Common myeloid progenitor, CD34-positive (primary cell): ENCODE data around the gene CD3D.

Experiments
- CTCF ChIA-PET: fragments of 350-600 bp; sonication (Branson Sonifier 250); formaldehyde crosslinking; loops from one replicate; lab custom pipeline; 2021; ENCODE audit warnings: antibody characterized with exemption; lab: Charles Lee
- POLR2A ChIA-PET: fragments of 350-600 bp; sonication (Branson Sonifier 250); formaldehyde crosslinking; loops from one replicate; lab custom pipeline; 2021; ENCODE audit warnings: antibody characterized with exemption; lab: Charles Lee
- DNase-seq, 3 donors: peaks; one replicate each; pipeline versions ENCODE4 v3.0.0 to v3.0.0-alpha.2; 2013
- H3K27ac ChIP-seq, 2 experiments: 1 replicate in 1 of 2; 2 replicates in 1 of 2; pipeline ENCODE4 v1.7.0; 2013; ENCODE audit warnings: inconsistent platforms in 2 of 2, low read length in 2 of 2, mild to moderate bottlenecking in 2 of 2, low read depth in 1 of 2, moderate library complexity in 1 of 2; ENCODE audit not compliant: severe bottlenecking in 2 of 2, insufficient read depth in 1 of 2, poor library complexity in 1 of 2
- H3K27me3 ChIP-seq, 5 experiments: replicated peaks in 2 of 5; 1 replicate in 3 of 5; 2 replicates in 2 of 5; pipeline versions ENCODE4 v1.6.1 to v1.7.0; 2013; ENCODE audit warnings: low read length in 4 of 5, mild to moderate bottlenecking in 2 of 5, moderate library complexity in 2 of 5, inconsistent platforms in 1 of 5; ENCODE audit not compliant: insufficient read depth in 5 of 5, control insufficient read depth in 4 of 5
- H3K36me3 ChIP-seq, 4 experiments: 1 replicate in 2 of 4; 2 replicates in 2 of 4; pipeline versions ENCODE4 v1.6.1 to v1.7.0; 2013; ENCODE audit warnings: low read length in 3 of 4, control low read depth in 1 of 4, mild to moderate bottlenecking in 1 of 4; ENCODE audit not compliant: control insufficient read depth in 4 of 4, insufficient read depth in 4 of 4
- H3K4me1 ChIP-seq, 4 experiments: 1 replicate in 3 of 4; 2 replicates in 1 of 4; pipeline versions ENCODE4 v1.6.1 to v1.7.1; 2013; ENCODE audit warnings: low read length in 3 of 4, mild to moderate bottlenecking in 3 of 4, control low read depth in 1 of 4, inconsistent platforms in 1 of 4, moderate library complexity in 1 of 4; ENCODE audit not compliant: control insufficient read depth in 4 of 4, insufficient read depth in 4 of 4; ENCODE audit errors: control extremely low read depth in 1 of 4
- H3K4me3 ChIP-seq, 7 experiments: 1 replicate in 4 of 7; 2 replicates in 3 of 7; pipeline versions ENCODE4 v1.5.1 to v1.7.0; 2013; ENCODE audit warnings: mild to moderate bottlenecking in 7 of 7, low read length in 6 of 7, moderate library complexity in 6 of 7, inconsistent platforms in 2 of 7, low read depth in 2 of 7, control low read depth in 1 of 7; ENCODE audit not compliant: insufficient read depth in 4 of 7, control insufficient read depth in 1 of 7; ENCODE audit errors: extremely low read depth in 1 of 7
- H3K9me3 ChIP-seq, 5 experiments: 1 replicate in 4 of 5; 2 replicates in 1 of 5; pipeline versions ENCODE4 v1.6.1 to v1.7.1; 2013; ENCODE audit warnings: low read length in 4 of 5, mild to moderate bottlenecking in 2 of 5, inconsistent platforms in 1 of 5, low read depth in 1 of 5, moderate library complexity in 1 of 5; ENCODE audit not compliant: control insufficient read depth in 4 of 5, insufficient read depth in 2 of 5; ENCODE audit errors: control extremely low read depth in 1 of 5
- WGBS: methylation state at CpG from one replicate; pipeline ENCODE4 v1.1.5; 2013; ENCODE audit not compliant: insufficient coverage; 5-methylcytosine and 5-hydroxymethylcytosine counted together

CD3D gene

DNA sequence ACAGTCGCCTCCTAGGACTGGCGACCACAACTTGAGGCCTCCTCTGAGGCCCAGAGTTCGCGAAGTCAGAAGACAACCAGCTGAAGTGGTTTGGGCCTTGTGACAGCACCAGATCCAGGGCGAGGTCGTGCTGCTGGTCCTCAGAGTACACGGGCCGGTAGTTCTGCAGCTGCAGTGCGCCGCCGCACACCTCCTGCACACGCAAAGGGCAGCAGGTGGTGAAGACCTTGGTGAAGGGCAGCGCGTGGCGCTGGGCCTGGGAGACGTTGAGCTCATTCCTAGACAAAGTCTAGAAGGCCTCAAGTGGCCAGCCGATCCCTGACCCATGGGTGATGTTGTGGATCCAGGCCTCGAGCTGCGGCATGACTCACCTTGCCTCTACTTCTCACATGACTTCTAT is 19.8 kb downstream of the CD3D start:
- CTCF ChIA-PET: interaction anchor here (0.6 to 1.5 kb wide), 4 partner anchors 19 to 56 kb away, joined by 3 read pairs; no protein-coding TSS in a partner anchor
- peaks cover 3 to 42% (median 11%) of the 10 kb centered on the region in 4 experiments for H3K4me1 ChIP-seq

DNA sequence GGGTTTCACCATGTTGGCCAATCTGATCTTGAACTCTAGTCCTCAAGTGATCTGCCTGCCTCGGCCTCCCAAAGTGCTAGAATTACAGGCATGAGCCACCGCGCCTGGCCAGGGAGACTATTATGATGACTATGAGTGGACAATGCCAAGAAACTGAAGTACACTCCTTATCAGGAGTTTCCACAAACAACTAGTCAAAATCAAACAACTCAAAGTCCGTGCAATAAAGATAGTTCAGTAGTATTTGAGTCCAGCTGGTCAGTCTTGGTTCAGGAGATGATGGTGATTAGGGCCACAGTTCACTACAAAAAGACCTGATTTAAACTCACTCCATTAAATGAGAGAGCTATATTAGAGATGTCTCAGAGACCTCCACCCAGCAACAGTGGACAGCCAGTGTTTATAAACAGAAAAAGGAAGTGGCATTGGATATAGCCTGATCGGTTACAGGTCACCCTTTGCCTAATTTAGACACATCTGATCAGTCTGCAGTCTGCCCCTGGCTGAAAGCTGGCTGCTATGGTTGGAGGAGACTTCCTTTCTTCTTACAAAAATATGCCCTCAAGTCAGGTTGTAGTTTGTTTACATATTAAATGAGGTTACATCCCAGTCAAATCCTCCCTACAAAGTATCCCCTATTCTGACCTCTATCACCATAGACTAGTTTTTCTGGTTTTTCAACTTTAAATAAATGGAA is 21.0 kb downstream of the CD3D start:
- Histone ChIP-seq H3K9me3 (no peaks in the 10 kb centered on the region), H3K4me1 (peaks cover 8 to 54% (median 21%) of the 10 kb centered on the region in 4 experiments), H3K27ac (no peak overlapping the region), H3K27me3 (no peaks in the 10 kb centered on the region), H3K36me3 (no peaks in the 10 kb centered on the region), H3K4me3 (no peak overlapping the region)
- ChIA-PET POLR2A (no interaction called here), CTCF (interaction anchor here (0.8 to 1.5 kb wide), 2 partner anchors 15 to 32 kb away, joined by 3 read pairs; no protein-coding TSS in a partner anchor)
- no peak for DNase-seq
- 57% methylated on average over 1 of the region's 5 CpGs for WGBS

More for the DNA sequence above, 19.8 kb downstream of the CD3D start:
- H3K27me3 ChIP-seq: no peaks in the 10 kb centered on the region
- no peak for DNase-seq
- H3K27ac ChIP-seq: no peak overlapping the region
- no peak overlapping the region for H3K4me3 ChIP-seq
- POLR2A ChIA-PET: no interaction called here
- no peaks in the 10 kb centered on the region for H3K9me3 ChIP-seq
- 97% methylated on average over 18 of the region's 19 CpGs for WGBS
- no peaks in the 10 kb centered on the region for H3K36me3 ChIP-seq

DNA sequence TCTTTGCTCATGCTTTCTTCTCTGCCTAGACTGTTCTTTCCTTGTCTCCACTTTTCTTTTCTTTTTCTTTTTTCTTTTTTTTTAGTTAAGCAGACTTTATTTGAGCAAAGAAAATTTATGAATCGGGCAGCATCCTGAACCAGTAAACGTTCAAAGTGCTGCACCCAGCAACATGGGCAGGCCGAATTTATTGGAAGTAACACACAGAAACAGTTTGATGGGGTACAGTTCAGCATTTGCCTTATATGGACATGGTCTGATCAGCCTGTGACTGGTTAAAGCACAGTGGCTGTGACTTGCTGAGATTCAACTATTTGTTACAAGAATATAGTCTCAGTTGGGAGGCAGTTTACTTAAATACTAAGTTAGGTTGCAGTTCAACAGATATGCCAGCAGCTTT is 22.0 kb downstream of the CD3D start:
- H3K27me3 ChIP-seq: no peaks in the 10 kb centered on the region
- H3K36me3 ChIP-seq: no peaks in the 10 kb centered on the region
- POLR2A ChIA-PET: no interaction called here
- H3K4me1 ChIP-seq: peaks cover 8 to 64% (median 31%) of the 10 kb centered on the region in 4 experiments
- no peak overlapping the region for H3K27ac ChIP-seq
- no peak overlapping the region for H3K4me3 ChIP-seq
- DNase-seq: no peak
- WGBS: 100% methylated on average over 3 of the region's 3 CpGs
- H3K9me3 ChIP-seq: no peaks in the 10 kb centered on the region
- CTCF ChIA-PET: interaction anchor here (1.1 kb wide), 1 partner anchor 25 kb away, joined by 6 read pairs; no protein-coding TSS in a partner anchor

DNA sequence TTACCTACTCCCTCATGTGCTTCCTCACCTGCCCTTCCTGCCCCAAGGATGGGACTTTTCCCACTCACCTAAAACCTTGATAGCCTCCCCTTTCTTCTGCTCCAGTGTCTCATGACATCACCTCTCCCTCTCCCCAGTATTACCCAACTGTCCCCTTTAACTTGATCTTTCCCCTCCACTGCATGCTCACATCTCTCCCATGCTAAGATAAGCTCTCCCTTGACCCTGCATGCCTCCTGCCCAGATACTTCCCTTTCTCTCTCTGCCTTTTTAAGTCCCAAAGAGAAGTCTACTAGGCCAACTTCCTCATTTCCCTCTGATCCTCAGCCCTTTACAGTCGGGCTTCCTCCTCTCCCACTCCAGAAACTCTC is 23.2 kb downstream of the CD3D start:
- CTCF ChIA-PET: no interaction called here
- Histone ChIP-seq H3K9me3 (no peaks in the 10 kb centered on the region), H3K4me1 (peaks cover 8 to 74% (median 37%) of the 10 kb centered on the region in 4 experiments), H3K27ac (no peak overlapping the region), H3K4me3 (peak overlapping the region in 1 of 7 experiments; percentile 9), H3K27me3 (no peaks in the 10 kb centered on the region), H3K36me3 (no peaks in the 10 kb centered on the region)
- POLR2A ChIA-PET: interaction anchor here (0.6 kb wide), 1 partner anchor 27 kb away, joined by 4 read pairs; no protein-coding TSS in a partner anchor
- DNase-seq: peak; percentile 35 to 66 (median 57)
- WGBS: 0% methylated on average over 1 of the region's 1 CpG

DNA sequence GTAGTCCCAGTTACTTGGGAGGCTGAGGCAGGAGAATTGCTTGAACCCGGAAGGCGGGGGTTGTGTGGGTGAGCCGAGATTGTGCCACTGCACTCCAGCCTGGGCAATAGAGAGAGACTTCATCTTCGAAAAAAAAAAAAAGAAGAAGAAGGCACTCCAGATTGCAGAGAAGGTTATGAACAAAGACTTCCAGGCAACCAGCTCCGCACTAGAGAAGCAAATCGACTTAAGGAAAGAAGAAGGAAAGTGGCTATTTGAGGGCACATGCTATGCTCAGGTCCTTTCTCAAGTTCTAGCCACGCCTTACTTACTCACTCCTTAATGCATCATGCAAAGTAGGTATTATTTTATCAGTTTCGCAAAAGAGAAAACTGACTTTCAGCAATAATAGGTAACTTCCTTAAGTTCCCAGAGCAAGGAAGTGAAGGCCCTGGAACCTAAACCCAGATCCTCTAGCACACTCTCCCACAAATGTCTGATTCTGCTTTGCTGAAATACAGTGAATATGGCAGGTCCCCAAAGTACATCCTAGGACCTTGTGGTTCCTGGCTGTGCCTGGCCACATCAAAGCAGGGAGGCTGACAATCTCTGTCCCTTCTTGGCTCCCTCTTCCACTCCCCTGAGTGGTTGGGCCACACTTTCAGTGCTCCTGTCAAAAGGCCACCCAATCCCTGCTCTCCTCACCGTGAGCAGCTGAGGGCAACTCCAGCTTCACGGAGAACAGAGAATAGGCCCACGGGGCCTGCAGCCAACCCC is 23.7 kb downstream of the CD3D start:
- CTCF ChIA-PET: interaction anchor here (0.6 to 1.4 kb wide), 3 partner anchors 10 to 45 kb away, joined by 3 to 7 read pairs (median 4); no protein-coding TSS in a partner anchor
- POLR2A ChIA-PET: interaction anchor here (0.6 kb wide), 1 partner anchor 28 kb away, joined by 4 read pairs; no protein-coding TSS in a partner anchor
- Histone ChIP-seq H3K36me3 (no peaks in the 10 kb centered on the region), H3K4me3 (peak overlapping the region in 1 of 7 experiments; percentile 9), H3K27me3 (no peaks in the 10 kb centered on the region), H3K27ac (no peak overlapping the region), H3K4me1 (peaks cover 8 to 77% (median 37%) of the 10 kb centered on the region in 4 experiments), H3K9me3 (no peaks in the 10 kb centered on the region)
- DNase-seq: no peak
- 82% methylated on average over 10 of the region's 11 CpGs for WGBS

DNA sequence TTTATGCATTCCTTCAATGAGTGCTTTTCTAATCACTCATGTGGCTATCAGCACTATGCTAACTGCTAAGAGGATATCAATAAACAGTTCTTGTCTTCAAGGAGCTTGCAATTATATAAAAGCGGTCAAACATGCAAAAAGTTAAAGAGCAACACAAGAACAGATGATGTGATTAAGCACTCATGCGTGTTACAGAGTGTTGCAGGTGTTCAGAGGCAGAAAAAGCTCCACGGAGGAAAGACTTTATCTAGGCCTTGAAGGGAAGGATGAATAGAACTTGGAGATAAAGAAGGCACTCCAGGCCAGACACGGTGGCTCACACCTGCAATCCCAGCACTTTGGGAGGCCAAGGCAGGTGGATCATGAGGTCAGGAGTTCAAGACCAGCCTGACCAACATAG is 24.4 kb downstream of the CD3D start:
- WGBS: 98% methylated on average over 4 of the region's 4 CpGs
- H3K9me3 ChIP-seq: no peaks in the 10 kb centered on the region
- POLR2A ChIA-PET: no interaction called here
- peaks cover 8 to 81% (median 37%) of the 10 kb centered on the region in 4 experiments for H3K4me1 ChIP-seq
- no peak overlapping the region for H3K27ac ChIP-seq
- H3K27me3 ChIP-seq: no peaks in the 10 kb centered on the region
- no peaks in the 10 kb centered on the region for H3K36me3 ChIP-seq
- no peak overlapping the region for H3K4me3 ChIP-seq
- no peak for DNase-seq
- CTCF ChIA-PET: interaction anchor here (0.7 to 1.4 kb wide), 3 partner anchors 9 to 30 kb away, joined by 4 to 7 read pairs (median 5); no protein-coding TSS in a partner anchor
